Measurements from ENCODE around the gene KCTD4. TPM values are rescaled to one million over a fixed set of nuclear protein-coding genes. Genes with fewer than 3 reads are reported as not detected.
"Not testable (repeated sequence)": the region's sequence is repeated elsewhere in the genome, so short reads cannot be mapped to it uniquely, and the experiment has no call there.

Gene KCTD4
- total RNA-seq, 1 experiment from 2014 or later = not detected

DNA sequence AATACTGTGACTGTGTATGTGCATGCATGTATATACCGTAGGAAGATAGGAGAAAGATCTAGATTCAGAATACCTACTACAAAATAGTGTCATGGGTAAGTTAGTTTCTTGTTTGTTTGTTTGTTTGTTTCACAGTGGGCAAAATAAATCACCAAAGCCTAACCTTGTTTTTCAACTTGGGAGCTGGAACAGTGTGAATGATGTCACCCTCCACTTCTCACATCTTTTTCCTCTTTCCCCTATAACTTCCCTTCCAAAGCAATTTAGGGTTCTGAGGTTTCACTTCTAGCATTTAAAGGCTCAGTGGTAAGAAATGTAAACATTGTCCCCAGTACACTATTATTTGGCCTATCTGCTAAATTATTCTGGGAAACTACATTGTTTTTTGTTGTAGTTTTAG lies 5.4 kb downstream of the KCTD4 start:
- H3K4me2 ChIP-seq = no peak overlapping the region
- H3K4me3 ChIP-seq = no peak overlapping the region
- CTCF ChIA-PET = no interaction called here
- POLR2A ChIA-PET (ENCODE audit: unreplicated experiment) = interaction anchor here (0.6 kb wide), 1 partner anchor 101 kb away, joined by 3 read pairs; no protein-coding TSS in a partner anchor
- H3K9me3 ChIP-seq (ENCODE audit: insufficient read depth, low read depth) = no peaks in the 10 kb centered on the region
- H4K20me1 ChIP-seq (ENCODE audit: insufficient read depth) = no peaks in the 10 kb centered on the region
- BruUV-seq (replicated peaks) = no TSS peak
- no peak overlapping the region for H3K27ac ChIP-seq
- H3K36me3 ChIP-seq (ENCODE audit: low read depth) = peaks cover 12% of the 10 kb centered on the region; the same call in 1 of the 2 replicates
- no peak for DNase-seq
- peaks cover 18% of the 10 kb centered on the region for H3K4me1 ChIP-seq (replicated peaks; ENCODE audit: insufficient read depth)
- intact Hi-C loops (cut with micrococcal nuclease; ENCODE audit: unreplicated experiment) = no loop called here
- H3K27me3 ChIP-seq (ENCODE audit: insufficient read depth, low read depth) = no peaks in the 10 kb centered on the region
- peaks cover 18% of the 10 kb centered on the region for H3K79me2 ChIP-seq (ENCODE audit: low read depth)
- no peak overlapping the region for H2AFZ ChIP-seq
- TF ChIP-seq EZH2 (IDR thresholded peaks at IDR 0.05; ENCODE audit: low read depth) = no peak
- TF ChIP-seq, protein P1, sequence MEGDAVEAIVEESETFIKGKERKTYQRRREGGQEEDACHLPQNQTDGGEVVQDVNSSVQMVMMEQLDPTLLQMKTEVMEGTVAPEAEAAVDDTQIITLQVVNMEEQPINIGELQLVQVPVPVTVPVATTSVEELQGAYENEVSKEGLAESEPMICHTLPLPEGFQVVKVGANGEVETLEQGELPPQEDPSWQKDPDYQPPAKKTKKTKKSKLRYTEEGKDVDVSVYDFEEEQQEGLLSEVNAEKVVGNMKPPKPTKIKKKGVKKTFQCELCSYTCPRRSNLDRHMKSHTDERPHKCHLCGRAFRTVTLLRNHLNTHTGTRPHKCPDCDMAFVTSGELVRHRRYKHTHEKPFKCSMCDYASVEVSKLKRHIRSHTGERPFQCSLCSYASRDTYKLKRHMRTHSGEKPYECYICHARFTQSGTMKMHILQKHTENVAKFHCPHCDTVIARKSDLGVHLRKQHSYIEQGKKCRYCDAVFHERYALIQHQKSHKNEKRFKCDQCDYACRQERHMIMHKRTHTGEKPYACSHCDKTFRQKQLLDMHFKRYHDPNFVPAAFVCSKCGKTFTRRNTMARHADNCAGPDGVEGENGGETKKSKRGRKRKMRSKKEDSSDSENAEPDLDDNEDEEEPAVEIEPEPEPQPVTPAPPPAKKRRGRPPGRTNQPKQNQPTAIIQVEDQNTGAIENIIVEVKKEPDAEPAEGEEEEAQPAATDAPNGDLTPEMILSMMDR (conservative IDR thresholded peaks at IDR 0.05) = no peak
- peaks cover 3% of the 10 kb centered on the region; the same call in 1 of the 2 replicates for H3F3A ChIP-seq (ENCODE audit: insufficient read depth, low read depth)
- no peaks in the 10 kb centered on the region for H3K9me2 ChIP-seq (ENCODE audit: insufficient read depth)

DNA sequence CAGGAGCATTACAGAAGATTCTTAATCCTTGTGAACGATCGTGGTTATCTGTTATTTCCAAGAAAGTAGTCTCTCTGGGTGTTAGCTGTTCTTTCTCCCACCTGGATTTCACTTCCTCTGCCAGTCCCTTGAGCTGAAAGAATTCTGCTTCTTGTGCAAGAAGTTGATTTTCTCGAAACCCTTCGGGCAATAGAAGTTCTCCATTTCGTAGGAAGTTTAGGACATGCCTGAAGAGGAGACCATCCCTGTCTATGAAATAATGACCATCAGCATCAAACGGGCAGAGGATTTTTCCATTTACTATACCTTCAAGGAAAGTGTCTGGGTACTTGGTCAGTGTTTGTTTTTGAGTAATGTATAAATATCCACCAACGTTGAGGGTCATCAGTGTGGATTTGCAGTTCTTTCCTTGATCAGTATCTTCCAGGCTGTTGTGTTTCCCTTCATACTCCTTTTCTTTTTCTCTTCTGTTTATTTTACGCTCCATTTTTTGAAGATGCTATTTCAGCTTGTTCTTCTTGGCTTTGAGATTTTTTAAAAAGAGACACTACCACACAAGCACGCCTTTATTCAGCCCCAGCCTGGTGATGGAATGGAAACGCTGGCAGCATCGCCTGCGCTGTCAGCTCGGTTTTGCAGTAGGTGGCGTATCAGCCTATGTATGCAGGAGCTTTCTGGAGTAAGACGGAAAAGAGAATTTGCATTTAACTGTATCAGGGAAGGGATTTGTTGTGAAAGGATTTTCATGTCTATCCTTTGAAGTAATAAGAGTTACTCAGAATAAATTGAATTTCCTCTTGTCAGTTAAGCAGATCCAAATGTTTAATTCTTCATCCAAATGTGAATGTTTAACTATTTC lies 6.5 kb downstream of the KCTD4 start:
- Histone ChIP-seq H4K20me1 (ENCODE audit: insufficient read depth) (no peaks in the 10 kb centered on the region), H3F3A (ENCODE audit: insufficient read depth, low read depth) (peaks cover 14% of the 10 kb centered on the region; the same call in 1 of the 2 replicates), H3K9me2 (ENCODE audit: insufficient read depth) (no peaks in the 10 kb centered on the region), H3K27ac (no peak overlapping the region), H3K27me3 (ENCODE audit: insufficient read depth, low read depth) (no peaks in the 10 kb centered on the region), H3K79me2 (ENCODE audit: low read depth) (peaks cover 18% of the 10 kb centered on the region), H2AFZ (no peak overlapping the region), H3K4me3 (no peak overlapping the region), H3K36me3 (ENCODE audit: low read depth) (peaks cover 12% of the 10 kb centered on the region; the same call in 1 of the 2 replicates), H3K4me2 (no peak overlapping the region), H3K9me3 (ENCODE audit: insufficient read depth, low read depth) (no peaks in the 10 kb centered on the region), H3K4me1 (replicated peaks; ENCODE audit: insufficient read depth) (peaks cover 24% of the 10 kb centered on the region)
- intact Hi-C loops (cut with micrococcal nuclease; ENCODE audit: unreplicated experiment) = no loop called here
- POLR2A ChIA-PET (ENCODE audit: unreplicated experiment) = no interaction called here
- no TSS peak for BruUV-seq (replicated peaks)
- no peak for TF ChIP-seq EZH2 (IDR thresholded peaks at IDR 0.05; ENCODE audit: low read depth)
- TF ChIP-seq, protein P1 (conservative IDR thresholded peaks at IDR 0.05) = no peak
- DNase-seq = no peak
- CTCF ChIA-PET = no interaction called here

DNA sequence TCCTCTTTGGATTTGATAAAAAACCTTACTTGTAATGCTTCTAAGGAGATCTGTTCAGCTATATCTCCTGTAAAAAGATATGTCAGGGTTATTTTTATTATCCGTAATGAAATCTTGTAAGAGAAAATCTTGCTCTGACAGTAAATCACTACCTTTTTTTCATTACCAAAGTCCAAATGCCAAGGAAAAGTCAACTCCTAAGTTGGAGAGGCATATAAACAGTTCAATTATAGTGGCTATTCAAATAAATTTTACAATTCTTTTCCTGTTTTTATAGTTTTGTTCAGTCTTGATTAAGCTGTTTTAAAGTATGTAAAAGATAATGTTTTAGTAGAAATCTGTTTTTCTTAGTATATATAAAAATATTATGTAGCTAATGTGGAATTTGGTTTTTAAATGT lies 9.0 kb downstream of the KCTD4 start:
- DNase-seq = no peak
- no TSS peak for BruUV-seq (replicated peaks)
- Histone ChIP-seq H3K4me2 (no peak overlapping the region), H3K79me2 (ENCODE audit: low read depth) (peaks cover 18% of the 10 kb centered on the region), H3K9me3 (ENCODE audit: insufficient read depth, low read depth) (no peaks in the 10 kb centered on the region), H3K9me2 (ENCODE audit: insufficient read depth) (no peaks in the 10 kb centered on the region), H3K36me3 (ENCODE audit: low read depth) (peaks cover 12% of the 10 kb centered on the region; the same call in 1 of the 2 replicates), H3K27me3 (ENCODE audit: insufficient read depth, low read depth) (no peaks in the 10 kb centered on the region), H3K27ac (no peak overlapping the region), H3K4me1 (replicated peaks; ENCODE audit: insufficient read depth) (peaks cover 29% of the 10 kb centered on the region), H4K20me1 (ENCODE audit: insufficient read depth) (no peaks in the 10 kb centered on the region), H2AFZ (no peak overlapping the region), H3F3A (ENCODE audit: insufficient read depth, low read depth) (peaks cover 30% of the 10 kb centered on the region; the same call in 1 of the 2 replicates), H3K4me3 (no peak overlapping the region)
- intact Hi-C loops (cut with micrococcal nuclease; ENCODE audit: unreplicated experiment) = no loop called here
- CTCF ChIA-PET = no interaction called here
- POLR2A ChIA-PET (ENCODE audit: unreplicated experiment) = no interaction called here
- TF ChIP-seq, protein P1 (conservative IDR thresholded peaks at IDR 0.05) = no peak

DNA sequence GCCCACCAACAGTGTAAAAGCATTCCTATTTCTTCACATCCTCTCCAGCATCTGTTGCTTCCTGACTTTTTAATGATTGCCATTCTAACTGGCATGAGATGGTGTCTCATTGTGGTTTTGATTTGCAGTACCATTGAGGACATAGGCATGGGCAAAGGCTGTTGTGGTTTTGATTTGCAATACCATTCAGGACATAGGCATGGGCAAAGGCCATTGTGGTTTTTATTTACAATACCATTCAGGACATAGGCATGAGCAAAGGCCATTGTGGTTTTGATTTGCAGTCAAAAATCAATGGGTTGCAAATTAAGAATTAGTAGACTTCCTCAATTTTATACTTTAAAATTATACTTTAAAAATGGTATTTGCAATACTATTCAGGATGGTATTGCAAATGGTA lies 11.3 kb downstream of the KCTD4 start:
- H3K4me2 ChIP-seq; H4K20me1 ChIP-seq (ENCODE audit: insufficient read depth); H3K9me3 ChIP-seq (ENCODE audit: insufficient read depth, low read depth); H3K4me3 ChIP-seq; CTCF ChIA-PET; intact Hi-C loops (cut with micrococcal nuclease; ENCODE audit: unreplicated experiment); BruUV-seq (replicated peaks); H3K9me2 ChIP-seq (ENCODE audit: insufficient read depth); H3K27me3 ChIP-seq (ENCODE audit: insufficient read depth, low read depth); H2AFZ ChIP-seq; POLR2A ChIA-PET (ENCODE audit: unreplicated experiment); H3K36me3 ChIP-seq (ENCODE audit: low read depth); H3K79me2 ChIP-seq (ENCODE audit: low read depth): not testable (repeated sequence)
- Histone ChIP-seq H3K4me1 (replicated peaks; ENCODE audit: insufficient read depth) (peaks cover 20% of the 10 kb centered on the region), H3K27ac (peak overlapping the region; percentile 50), H3F3A (ENCODE audit: insufficient read depth, low read depth) (peaks cover 30% of the 10 kb centered on the region; the same call in 1 of the 2 replicates)
- DNase-seq = peak in 1 of 2 experiments; percentile 85

DNA sequence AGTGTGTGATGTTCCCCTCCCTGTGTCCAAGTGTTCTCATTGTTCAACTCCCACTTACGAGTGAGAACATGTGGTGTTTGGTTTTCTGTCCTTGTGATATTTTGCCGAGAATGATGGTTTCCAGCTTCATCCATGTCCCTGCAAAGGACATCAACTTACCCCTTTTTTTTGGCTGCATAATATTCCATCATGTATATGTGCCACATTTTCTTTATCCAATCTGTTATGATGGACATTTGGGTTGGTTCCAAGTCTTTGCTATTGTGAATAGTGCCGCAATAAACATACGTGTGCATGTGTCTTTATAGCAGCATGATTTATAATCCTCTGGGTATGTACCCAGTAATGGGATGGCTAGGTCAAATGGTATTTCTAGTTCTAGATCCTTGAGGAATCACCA lies 11.8 kb downstream of the KCTD4 start:
- H3K9me3 ChIP-seq (ENCODE audit: insufficient read depth, low read depth); DNase-seq; H4K20me1 ChIP-seq (ENCODE audit: insufficient read depth); H3K36me3 ChIP-seq (ENCODE audit: low read depth); CTCF ChIA-PET; H3K9me2 ChIP-seq (ENCODE audit: insufficient read depth); H3K79me2 ChIP-seq (ENCODE audit: low read depth); H3K4me2 ChIP-seq; H3K27me3 ChIP-seq (ENCODE audit: insufficient read depth, low read depth); intact Hi-C loops (cut with micrococcal nuclease; ENCODE audit: unreplicated experiment); H3K4me3 ChIP-seq; POLR2A ChIA-PET (ENCODE audit: unreplicated experiment); H2AFZ ChIP-seq; BruUV-seq (replicated peaks): not testable (repeated sequence)
- Histone ChIP-seq H3K27ac (peak overlapping the region; percentile 31), H3F3A (ENCODE audit: insufficient read depth, low read depth) (peaks cover 30% of the 10 kb centered on the region; the same call in 1 of the 2 replicates), H3K4me1 (replicated peaks; ENCODE audit: insufficient read depth) (peaks cover 20% of the 10 kb centered on the region)

All from PC-9 (cell line).